ENCODE measurements around the gene CNNM3. TPM values are rescaled to one million over a fixed set of nuclear protein-coding genes. Genes with fewer than 3 reads are reported as not detected.

CNNM3 gene
- total RNA-seq, 1 donor from 2014 or later = 5.6 TPM

GRCh38 chr2:96768083-96768561, 47.9 kb upstream of the CNNM3 start:
- Histone ChIP-seq H2AFZ (ENCODE audit: low read depth, low read length) (no peak overlapping the region), H4K20me1 (ENCODE audit: insufficient read depth, low read length) (peaks cover 26% of the 10 kb centered on the region), H3K9me3 (ENCODE audit: insufficient read depth, low read depth, low read length) (no peaks in the 10 kb centered on the region), H3K36me3 (ENCODE audit: insufficient read depth, low read length) (no peaks in the 10 kb centered on the region), H3K27me3 (ENCODE audit: insufficient read depth, low read length) (no peaks in the 10 kb centered on the region), H3K4me1 (ENCODE audit: insufficient read depth, low read length) (peaks cover 5% of the 10 kb centered on the region), H3K4me2 (ENCODE audit: low read length) (no peak overlapping the region), H3K79me2 (ENCODE audit: insufficient read depth, low read length) (peaks cover 10% of the 10 kb centered on the region), H3K9ac (ENCODE audit: low read length) (no peak overlapping the region), H3K4me3 (ENCODE audit: insufficient read depth, low read depth, low read length) (no peak overlapping the region), H3K27ac (ENCODE audit: low read depth, low read length) (no peak overlapping the region)
- Mint-ChIP-seq H3K4me3 (ENCODE audit: unreplicated experiment) (no peak overlapping the region), H3K9me3 (ENCODE audit: unreplicated experiment) (no peaks in the 10 kb centered on the region), H3K27ac (ENCODE audit: unreplicated experiment) (no peak overlapping the region), H3K36me3 (ENCODE audit: low read depth, unreplicated experiment) (peaks cover 3% of the 10 kb centered on the region), H3K27me3 (ENCODE audit: low read depth, unreplicated experiment) (no peaks in the 10 kb centered on the region), H3K4me1 (ENCODE audit: low read depth, unreplicated experiment) (peaks cover 9% of the 10 kb centered on the region)
- FAIRE-seq (no peak), DNase-seq (ENCODE audit: low read depth) (no peak)
- TF ChIP-seq EZH2 (IDR thresholded peaks at IDR 0.05; ENCODE audit: insufficient read depth, low read length) (no peak), CTCF (IDR thresholded peaks at IDR 0.05; ENCODE audit: insufficient read depth, low read depth, low read length) (no peak)

- Histone ChIP-seq H3K27me3 (ENCODE audit: insufficient read depth, low read length) (no peaks in the 10 kb centered on the region), H3K79me2 (ENCODE audit: insufficient read depth, low read length) (peaks cover 4% of the 10 kb centered on the region), H3K9me3 (ENCODE audit: insufficient read depth, low read depth, low read length) (no peaks in the 10 kb centered on the region), H3K9ac (ENCODE audit: low read length) (no peak overlapping the region), H3K4me3 (ENCODE audit: insufficient read depth, low read depth, low read length) (no peak overlapping the region), H3K27ac (ENCODE audit: low read depth, low read length) (no peak overlapping the region), H4K20me1 (ENCODE audit: insufficient read depth, low read length) (peaks cover 17% of the 10 kb centered on the region), H3K4me2 (ENCODE audit: low read length) (no peak overlapping the region), H3K4me1 (ENCODE audit: insufficient read depth, low read length) (no peaks in the 10 kb centered on the region), H2AFZ (ENCODE audit: low read depth, low read length) (no peak overlapping the region), H3K36me3 (ENCODE audit: insufficient read depth, low read length) (no peaks in the 10 kb centered on the region)
- Mint-ChIP-seq H3K4me3 (ENCODE audit: unreplicated experiment) (no peak overlapping the region), H3K9me3 (ENCODE audit: unreplicated experiment) (no peaks in the 10 kb centered on the region), H3K36me3 (ENCODE audit: low read depth, unreplicated experiment) (peaks cover 3% of the 10 kb centered on the region), H3K27me3 (ENCODE audit: low read depth, unreplicated experiment) (no peaks in the 10 kb centered on the region), H3K4me1 (ENCODE audit: low read depth, unreplicated experiment) (no peaks in the 10 kb centered on the region), H3K27ac (ENCODE audit: unreplicated experiment) (no peak overlapping the region)
- FAIRE-seq (no peak), DNase-seq (ENCODE audit: low read depth) (no peak)
- TF ChIP-seq EZH2 (IDR thresholded peaks at IDR 0.05; ENCODE audit: insufficient read depth, low read length) (no peak), CTCF (IDR thresholded peaks at IDR 0.05; ENCODE audit: insufficient read depth, low read depth, low read length) (no peak)
Observed at GRCh38 chr2:96769814-96770213, 46.3 kb upstream of the CNNM3 start.

- no peak overlapping the region for H3K27ac Mint-ChIP-seq (ENCODE audit: unreplicated experiment)
- DNase-seq (ENCODE audit: low read depth) (no peak), FAIRE-seq (no peak)
- no peak overlapping the region for H3K4me3 Mint-ChIP-seq (ENCODE audit: unreplicated experiment)
- Histone ChIP-seq H3K9me3 (ENCODE audit: insufficient read depth, low read depth, low read length) (no peaks in the 10 kb centered on the region), H3K27me3 (ENCODE audit: insufficient read depth, low read length) (no peaks in the 10 kb centered on the region), H3K79me2 (ENCODE audit: insufficient read depth, low read length) (peaks cover 4% of the 10 kb centered on the region), H3K4me2 (ENCODE audit: low read length) (no peak overlapping the region), H3K9ac (ENCODE audit: low read length) (no peak overlapping the region), H3K4me1 (ENCODE audit: insufficient read depth, low read length) (no peaks in the 10 kb centered on the region), H2AFZ (ENCODE audit: low read depth, low read length) (no peak overlapping the region), H3K4me3 (ENCODE audit: insufficient read depth, low read depth, low read length) (no peak overlapping the region), H3K36me3 (ENCODE audit: insufficient read depth, low read length) (no peaks in the 10 kb centered on the region), H4K20me1 (ENCODE audit: insufficient read depth, low read length) (peaks cover 17% of the 10 kb centered on the region), H3K27ac (ENCODE audit: low read depth, low read length) (no peak overlapping the region)
- H3K4me1 Mint-ChIP-seq (ENCODE audit: low read depth, unreplicated experiment) = peaks cover 4% of the 10 kb centered on the region
- H3K36me3 Mint-ChIP-seq (ENCODE audit: low read depth, unreplicated experiment) = peaks cover 3% of the 10 kb centered on the region
- no peaks in the 10 kb centered on the region for H3K27me3 Mint-ChIP-seq (ENCODE audit: low read depth, unreplicated experiment)
- no peaks in the 10 kb centered on the region for H3K9me3 Mint-ChIP-seq (ENCODE audit: unreplicated experiment)
- no peak for TF ChIP-seq EZH2 (IDR thresholded peaks at IDR 0.05; ENCODE audit: insufficient read depth, low read length)
- TF ChIP-seq CTCF (IDR thresholded peaks at IDR 0.05; ENCODE audit: insufficient read depth, low read depth, low read length) = no peak
Observed at GRCh38 chr2:96770442-96771202, 45.4 kb upstream of the CNNM3 start.

Measured in astrocyte (in vitro differentiated cells and primary cell).